CD8-positive, alpha-beta memory T cell (primary cell): ENCODE data around the gene FAM83E. TPM values are rescaled to one million over a fixed set of nuclear protein-coding genes. Genes with fewer than 3 reads are reported as not detected.

Experiments
- CTCF ChIA-PET: fragments of 350-600 bp; sonication (Branson Sonifier 250); formaldehyde crosslinking; loops from one replicate; lab custom pipeline; 2021; ENCODE audit warnings: antibody characterized with exemption; lab: Charles Lee
- POLR2A ChIA-PET: fragments of 350-600 bp; sonication (Branson Sonifier 250); formaldehyde crosslinking; loops from one replicate; lab custom pipeline; 2021; ENCODE audit warnings: antibody characterized with exemption; lab: Charles Lee
- DNase-seq, 5 donors: peaks; one replicate each; pipeline versions ENCODE4 v3.0.0 to v3.0.0-alpha.2; 2020 to 2022; ENCODE audit warnings: mixed read lengths in 1 of 5
- H3K27ac ChIP-seq: one replicate; pipeline ENCODE4 v1.7.0; 2013; ENCODE audit warnings: low read depth, mild to moderate bottlenecking, low read length, moderate library complexity
- H3K27me3 ChIP-seq: 2 replicates; pipeline ENCODE4 v1.7.0; 2013; ENCODE audit warnings: low read length, mild to moderate bottlenecking; ENCODE audit not compliant: insufficient read depth, poor library complexity, severe bottlenecking
- H3K36me3 ChIP-seq: 2 replicates; pipeline ENCODE4 v1.7.0; 2013; ENCODE audit warnings: mild to moderate bottlenecking, low read length, moderate library complexity; ENCODE audit not compliant: insufficient read depth
- H3K4me1 ChIP-seq: 2 replicates; pipeline ENCODE4 v1.7.0; 2013; ENCODE audit warnings: mild to moderate bottlenecking, low read length, moderate library complexity; ENCODE audit not compliant: insufficient read depth
- H3K4me3 ChIP-seq: 2 replicates; pipeline ENCODE4 v1.7.0; 2013; ENCODE audit warnings: mild to moderate bottlenecking, low read length
- H3K9me3 ChIP-seq: 2 replicates; pipeline ENCODE4 v1.7.0; 2013; ENCODE audit warnings: mild to moderate bottlenecking, low read length
- H3K27ac Mint-ChIP-seq, 8 donors: one replicate each; pipeline ENCODE4 v1.8.0; 2020 to 2021; ENCODE audit warnings: mixed read lengths in 8 of 8, mild to moderate bottlenecking in 6 of 8, inconsistent platforms in 3 of 8, moderate library complexity in 3 of 8
- H3K27me3 Mint-ChIP-seq, 2 donors: one replicate each; pipeline ENCODE4 v1.8.0; 2020 to 2021; ENCODE audit warnings: mixed read lengths in 2 of 2, mild to moderate bottlenecking in 1 of 2, moderate library complexity in 1 of 2
- H3K36me3 Mint-ChIP-seq, 3 donors: one replicate each; pipeline ENCODE4 v1.8.0; 2020 to 2021; ENCODE audit warnings: mixed read lengths in 3 of 3, inconsistent platforms in 1 of 3, mild to moderate bottlenecking in 1 of 3
- H3K4me1 Mint-ChIP-seq, 3 donors: one replicate each; pipeline ENCODE4 v1.8.0; 2020 to 2021; ENCODE audit warnings: mixed read lengths in 3 of 3, inconsistent platforms in 1 of 3, mild to moderate bottlenecking in 1 of 3
- H3K4me3 Mint-ChIP-seq, 7 donors: one replicate each; pipeline ENCODE4 v1.8.0; 2020 to 2021; ENCODE audit warnings: mixed read lengths in 7 of 7, mild to moderate bottlenecking in 6 of 7, moderate library complexity in 4 of 7, inconsistent platforms in 2 of 7
- H3K9me3 Mint-ChIP-seq, 5 donors: one replicate each; pipeline ENCODE4 v1.8.0; 2020 to 2022; ENCODE audit warnings: mixed read lengths in 5 of 5, mild to moderate bottlenecking in 3 of 5, moderate library complexity in 2 of 5, inconsistent platforms in 1 of 5
- polyA plus RNA-seq: library from polyadenylated mRNA; unstranded; fragments of 300-500 nt; fragmentation: Illumina TruSeq; gene quantifications from one replicate; pipeline ENCODE4 v1.2.3, GENCODE V29; 2021
- total RNA-seq, 2 experiments: library from RNA; stranded (reverse); gene quantifications; one replicate each; pipeline ENCODE4 v1.2.3, GENCODE V29; 2021

FAM83E gene
- total and polyA plus RNA-seq, 3 experiments from 2014 or later: 3.7 to 5.4 TPM; not detected in 1

DNA sequence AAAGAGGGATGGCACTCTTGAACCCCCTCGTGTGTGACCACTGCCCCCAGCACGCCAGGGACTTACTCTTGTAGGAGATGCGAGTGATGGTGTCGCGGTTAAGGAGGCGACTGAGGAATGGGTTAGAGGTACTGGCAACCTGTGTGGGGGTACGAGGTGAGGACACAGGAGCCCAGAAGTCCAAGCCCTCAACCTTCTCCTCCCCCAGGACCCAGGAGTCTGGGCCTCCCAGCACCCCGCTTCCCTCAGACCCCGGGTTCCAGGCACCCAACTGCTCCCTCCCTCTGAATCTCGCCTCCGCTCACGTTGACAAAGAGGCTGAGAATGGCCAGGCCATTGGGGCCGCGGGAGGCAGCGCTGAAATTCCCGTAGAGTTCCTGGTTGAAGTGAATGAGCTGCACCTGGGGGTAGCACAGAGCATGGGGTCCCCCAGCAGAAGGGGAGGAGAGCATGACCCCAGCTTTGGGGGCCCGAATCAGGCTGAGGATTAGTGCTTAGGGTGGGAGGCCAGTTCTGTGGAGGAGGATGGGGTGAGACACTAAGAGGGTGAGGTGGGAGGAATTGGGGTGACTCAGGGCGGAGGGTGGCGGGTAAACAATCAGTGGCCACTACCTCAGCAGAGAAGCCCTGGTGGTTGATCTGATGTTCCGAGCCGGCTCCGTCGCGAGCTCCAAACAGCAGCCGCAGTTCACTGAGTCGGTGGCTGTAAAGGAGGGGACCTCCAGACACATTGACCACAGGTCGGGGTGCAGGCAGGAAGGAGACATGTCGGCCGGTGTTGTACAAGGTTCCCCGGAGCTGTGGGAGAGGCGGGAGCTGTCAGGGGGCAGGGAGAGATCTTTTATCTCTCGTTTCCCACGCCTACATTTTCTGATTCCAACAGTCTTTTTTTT lies 24.9 kb upstream of the FAM83E start:
- Mint-ChIP-seq H3K27me3 (peaks cover 0 to 2% of the 10 kb centered on the region in 2 donors), H3K27ac (peak overlapping the region; percentile 35 to 99 (median 78)), H3K36me3 (peaks cover 0 to 13% (median 0%) of the 10 kb centered on the region in 3 donors), H3K9me3 (peaks cover 0 to 1% (median 0%) of the 10 kb centered on the region in 5 donors), H3K4me3 (peak overlapping the region; percentile 32 to 89 (median 61)), H3K4me1 (peaks cover 30 to 52% (median 39%) of the 10 kb centered on the region in 3 donors)
- H3K9me3 ChIP-seq: no peaks in the 10 kb centered on the region
- ChIA-PET POLR2A (interaction anchor here (0.6 to 0.7 kb wide), 3 partner anchors 13 to 860 kb away, joined by 3 to 7 read pairs (median 4); no protein-coding TSS in a partner anchor), CTCF (no interaction called here)
- H3K27me3 ChIP-seq: no peaks in the 10 kb centered on the region
- no peaks in the 10 kb centered on the region for H3K36me3 ChIP-seq
- DNase-seq: no peak
- peaks cover 29% of the 10 kb centered on the region for H3K4me1 ChIP-seq
- peak overlapping the region; percentile 93 for H3K4me3 ChIP-seq
- peak overlapping the region; percentile 97 for H3K27ac ChIP-seq

- peak overlapping the region; percentile 82 to 100 (median 96) for H3K27ac Mint-ChIP-seq
- peaks cover 35 to 56% (median 39%) of the 10 kb centered on the region in 3 donors for H3K4me1 Mint-ChIP-seq
- CTCF ChIA-PET: no interaction called here
- Histone ChIP-seq H3K4me3 (peak overlapping the region; percentile 93), H3K9me3 (no peaks in the 10 kb centered on the region), H3K4me1 (peaks cover 30% of the 10 kb centered on the region), H3K27ac (peak overlapping the region; percentile 97), H3K36me3 (no peaks in the 10 kb centered on the region), H3K27me3 (no peaks in the 10 kb centered on the region)
- H3K27me3 Mint-ChIP-seq: peaks cover 0 to 2% of the 10 kb centered on the region in 2 donors
- peak overlapping the region; percentile 84 to 100 (median 98) for H3K4me3 Mint-ChIP-seq
- H3K36me3 Mint-ChIP-seq: peaks cover 0 to 18% (median 0%) of the 10 kb centered on the region in 3 donors
- peaks cover 0 to 2% (median 0%) of the 10 kb centered on the region in 5 donors for H3K9me3 Mint-ChIP-seq
- DNase-seq: no peak
- POLR2A ChIA-PET: interaction anchor here (0.6 kb wide), 1 partner anchor 137 kb away, joined by 3 read pairs; no protein-coding TSS in a partner anchor
These were observed 24.0 kb upstream of the FAM83E start for GRCh38 chr19:48638831-48639381.

DNA sequence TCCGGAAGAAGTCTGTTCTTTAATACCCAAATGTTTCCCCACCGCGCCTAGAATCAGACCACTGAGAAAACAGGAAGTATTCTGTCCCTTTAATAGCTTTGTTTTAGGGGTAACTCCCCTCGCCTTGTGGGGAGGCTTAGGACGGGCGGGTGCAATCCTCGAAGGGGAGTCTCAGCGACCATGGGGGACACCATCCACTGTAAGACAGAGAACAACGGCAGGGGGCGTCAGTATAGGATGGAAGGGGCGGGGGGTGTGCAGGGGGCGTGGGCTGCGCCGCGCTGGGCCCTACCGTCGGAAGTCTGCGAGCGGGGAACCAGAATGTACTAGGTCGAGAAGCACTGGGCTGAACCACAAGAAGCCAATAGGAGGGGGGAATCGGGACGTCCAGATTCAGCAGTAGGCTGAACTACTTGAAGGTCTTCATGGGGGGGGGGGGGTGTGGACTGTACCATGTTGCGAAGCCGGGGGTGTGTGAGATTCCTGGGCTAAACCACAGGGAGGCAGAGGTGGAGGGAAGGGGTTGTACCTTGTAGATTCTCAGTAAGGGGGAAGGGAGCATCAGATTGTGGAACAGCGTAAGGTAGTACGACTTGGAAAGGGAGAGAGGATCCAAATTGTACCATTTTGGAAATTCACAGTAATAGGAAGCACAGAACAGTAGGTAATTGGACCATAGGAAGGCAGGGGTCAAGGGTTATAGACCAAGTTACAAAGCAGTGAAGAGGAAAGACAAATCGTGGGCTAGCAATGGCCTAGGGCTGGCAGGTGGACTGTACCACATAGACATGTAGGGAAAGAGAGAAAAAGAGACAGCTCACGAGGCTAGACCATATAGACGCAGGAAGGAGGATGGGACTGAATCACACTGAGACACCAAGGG lies 23.3 kb upstream of the FAM83E start:
- H3K27ac Mint-ChIP-seq: peak overlapping the region; percentile 88 to 100 (median 98)
- peaks cover 0 to 2% (median 0%) of the 10 kb centered on the region in 5 donors for H3K9me3 Mint-ChIP-seq
- peak overlapping the region; percentile 84 to 100 (median 98) for H3K4me3 Mint-ChIP-seq
- peaks cover 0 to 21% (median 0%) of the 10 kb centered on the region in 3 donors for H3K36me3 Mint-ChIP-seq
- Histone ChIP-seq H3K27ac (peak overlapping the region; percentile 97), H3K36me3 (peaks cover 3% of the 10 kb centered on the region), H3K27me3 (no peaks in the 10 kb centered on the region), H3K4me1 (peaks cover 37% of the 10 kb centered on the region), H3K9me3 (no peaks in the 10 kb centered on the region), H3K4me3 (peak overlapping the region; percentile 93)
- peaks cover 0 to 2% of the 10 kb centered on the region in 2 donors for H3K27me3 Mint-ChIP-seq
- ChIA-PET CTCF (interaction anchor here (0.7 to 2.3 kb wide), 3 partner anchors 8 to 29 kb away, joined by 3 to 14 read pairs (median 4); partner anchors contain the start of gene CA11), POLR2A (interaction anchor here (0.5 to 2.7 kb wide), 10 partner anchors 8 to 1364 kb away, joined by 3 to 23 read pairs (median 4); partner anchors contain the start of genes CA11, RPL18 and SPHK2)
- H3K4me1 Mint-ChIP-seq: peaks cover 35 to 63% (median 42%) of the 10 kb centered on the region in 3 donors
- DNase-seq: peak in 4 of 5 donors; percentile 76 to 93 (median 86)

DNA sequence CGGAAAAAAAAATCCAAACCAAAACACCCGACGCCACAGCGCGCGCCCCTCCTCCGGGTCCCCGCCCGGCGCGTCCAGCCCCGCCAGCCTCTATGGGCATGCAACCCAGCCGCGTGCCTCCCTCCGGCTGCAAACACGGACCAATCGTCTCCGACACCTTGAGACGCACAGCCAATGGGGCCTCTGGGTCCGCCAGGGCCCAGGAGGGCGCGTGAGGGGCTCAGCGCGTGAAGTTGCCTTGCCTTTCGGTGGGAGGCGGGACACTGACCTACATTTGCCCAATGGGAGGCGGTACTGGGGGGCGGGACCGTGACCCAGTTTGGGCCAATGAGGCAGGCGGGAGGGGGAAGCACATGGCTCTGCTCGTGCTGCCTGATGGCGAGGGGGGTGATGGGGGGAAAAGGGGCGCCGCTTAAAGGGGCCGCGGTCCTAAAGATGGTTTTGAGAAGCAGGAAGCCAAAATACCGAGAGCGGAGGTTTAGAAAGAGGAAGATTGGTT lies 22.6 kb upstream of the FAM83E start:
- POLR2A ChIA-PET: interaction anchor here (0.5 to 2.7 kb wide), 8 partner anchors 8 to 388 kb away, joined by 3 to 23 read pairs (median 4); partner anchors contain the start of genes CA11, RPL18 and SPHK2
- DNase-seq: peak; percentile 99 to 100 (median 100)
- Mint-ChIP-seq H3K4me1 (peaks cover 35 to 67% (median 42%) of the 10 kb centered on the region in 3 donors), H3K27me3 (peaks cover 0 to 2% of the 10 kb centered on the region in 2 donors), H3K9me3 (peaks cover 0 to 2% (median 0%) of the 10 kb centered on the region in 5 donors), H3K4me3 (peak overlapping the region; percentile 84 to 100 (median 98)), H3K27ac (peak overlapping the region; percentile 88 to 100 (median 98)), H3K36me3 (peaks cover 0 to 28% (median 0%) of the 10 kb centered on the region in 3 donors)
- H3K27me3 ChIP-seq: no peaks in the 10 kb centered on the region
- peaks cover 10% of the 10 kb centered on the region for H3K36me3 ChIP-seq
- peaks cover 44% of the 10 kb centered on the region for H3K4me1 ChIP-seq
- CTCF ChIA-PET: interaction anchor here (0.7 to 2.3 kb wide), 3 partner anchors 8 to 28 kb away, joined by 3 to 14 read pairs (median 4); partner anchors contain the start of gene CA11
- no peaks in the 10 kb centered on the region for H3K9me3 ChIP-seq
- H3K27ac ChIP-seq: peak overlapping the region; percentile 97
- H3K4me3 ChIP-seq: peak overlapping the region; percentile 97

DNA sequence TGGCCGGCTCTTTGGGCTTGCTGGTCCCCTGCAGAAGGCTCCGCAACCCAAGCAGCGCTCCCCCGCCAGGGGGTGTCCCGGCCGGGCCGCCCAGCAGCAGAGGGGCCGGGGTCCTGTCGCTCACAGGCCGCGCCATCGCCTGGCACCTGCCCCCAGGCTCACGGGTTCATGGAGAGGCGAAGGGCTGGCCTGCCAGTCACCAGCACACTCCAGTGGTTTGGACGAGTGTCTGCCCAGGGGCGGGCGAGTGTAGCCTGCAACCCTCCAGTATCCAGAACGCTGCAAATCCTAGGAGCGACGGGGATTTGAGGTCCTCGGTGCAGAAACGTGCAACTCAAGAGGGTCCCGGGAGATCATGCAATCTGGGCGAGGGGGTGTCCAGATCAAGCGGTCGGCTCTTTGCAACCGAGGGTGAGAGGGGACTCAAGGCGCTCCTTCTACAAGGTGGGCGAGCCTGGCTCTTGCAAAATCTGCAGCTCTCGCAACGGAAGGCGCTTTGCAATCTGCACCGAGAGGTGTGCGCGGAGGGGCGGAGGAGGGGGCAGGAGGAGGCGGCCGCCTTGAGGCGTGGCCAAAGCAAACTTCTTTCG lies 22.1 kb upstream of the FAM83E start, which contains the start of gene DBP:
Gene DBP (minus strand): TSS at position 521 of the 590 bp plus-strand sequence. CDS start 385 bp downstream, at position 136.
- peak within 1 kb of the TSS; percentile 97 for H3K27ac ChIP-seq
- peak within 1 kb of the TSS; percentile 97 for H3K4me3 ChIP-seq
- H3K4me1 Mint-ChIP-seq: peaks cover 35 to 69% (median 42%) of the 10 kb centered on the region in 3 donors
- H3K27me3 ChIP-seq: no peaks in the 10 kb centered on the region
- H3K36me3 Mint-ChIP-seq: peaks cover 0 to 33% (median 0%) of the 10 kb centered on the region in 3 donors
- peaks cover 45% of the 10 kb centered on the region for H3K4me1 ChIP-seq
- ChIA-PET POLR2A (interaction anchor here (0.9 to 2.7 kb wide), 6 partner anchors 9 to 387 kb away, joined by 3 to 23 read pairs (median 5); partner anchors contain the start of genes CA11, RPL18 and SPHK2), CTCF (interaction anchor here (1.2 to 2.3 kb wide), 2 partner anchors 9 to 28 kb away, joined by 3 to 14 read pairs; partner anchors contain the start of gene CA11)
- H3K27ac Mint-ChIP-seq: peak within 1 kb of the TSS; percentile 88 to 100 (median 98)
- peaks cover 0 to 2% (median 0%) of the 10 kb centered on the region in 5 donors for H3K9me3 Mint-ChIP-seq
- H3K4me3 Mint-ChIP-seq: peak within 1 kb of the TSS; percentile 84 to 100 (median 98)
- peak in 2 of 5 donors; percentile 20 to 67 for DNase-seq
- H3K27me3 Mint-ChIP-seq: peaks cover 0 to 2% of the 10 kb centered on the region in 2 donors
- H3K36me3 ChIP-seq: peaks cover 11% of the 10 kb centered on the region
- no peaks in the 10 kb centered on the region for H3K9me3 ChIP-seq
